EH (cell line): ENCODE measurements around the gene PIK3R2.
A peak's percentile ranks its signal among the peaks of the same experiment; 100 is the strongest.

Experiments
- DNase-seq: peaks from one replicate; pipeline ENCODE4 v3.0.0-alpha.2; 2015; ENCODE audit warnings: low read depth

Gene PIK3R2

DNA sequence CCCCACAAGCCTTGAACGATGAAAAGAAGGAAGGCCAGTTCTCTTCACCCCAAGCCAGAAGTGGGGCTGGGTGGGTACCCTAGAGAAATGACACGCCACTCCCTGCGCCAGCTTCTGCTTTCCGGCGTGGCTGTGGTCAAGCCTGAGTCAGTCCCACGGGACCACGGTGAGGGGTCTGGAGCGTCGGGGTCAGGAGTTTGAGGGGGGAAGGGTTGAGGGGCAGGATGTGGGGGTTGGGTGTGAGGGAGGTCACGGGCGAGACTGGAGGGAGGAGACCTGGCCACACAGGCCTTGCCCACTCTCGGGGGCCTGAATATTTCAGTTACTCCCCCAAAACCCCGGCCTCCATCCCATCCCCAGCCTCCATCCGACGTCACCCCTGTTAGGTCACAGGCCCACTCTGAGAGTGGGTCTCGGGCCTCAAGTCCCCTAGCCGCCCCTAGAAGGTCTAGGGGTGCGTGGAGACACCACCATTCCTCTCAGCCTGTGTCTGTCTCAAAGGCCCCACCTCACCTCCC is 20.1 kb downstream of the PIK3R2 start:
- DNase-seq: no peak

DNA sequence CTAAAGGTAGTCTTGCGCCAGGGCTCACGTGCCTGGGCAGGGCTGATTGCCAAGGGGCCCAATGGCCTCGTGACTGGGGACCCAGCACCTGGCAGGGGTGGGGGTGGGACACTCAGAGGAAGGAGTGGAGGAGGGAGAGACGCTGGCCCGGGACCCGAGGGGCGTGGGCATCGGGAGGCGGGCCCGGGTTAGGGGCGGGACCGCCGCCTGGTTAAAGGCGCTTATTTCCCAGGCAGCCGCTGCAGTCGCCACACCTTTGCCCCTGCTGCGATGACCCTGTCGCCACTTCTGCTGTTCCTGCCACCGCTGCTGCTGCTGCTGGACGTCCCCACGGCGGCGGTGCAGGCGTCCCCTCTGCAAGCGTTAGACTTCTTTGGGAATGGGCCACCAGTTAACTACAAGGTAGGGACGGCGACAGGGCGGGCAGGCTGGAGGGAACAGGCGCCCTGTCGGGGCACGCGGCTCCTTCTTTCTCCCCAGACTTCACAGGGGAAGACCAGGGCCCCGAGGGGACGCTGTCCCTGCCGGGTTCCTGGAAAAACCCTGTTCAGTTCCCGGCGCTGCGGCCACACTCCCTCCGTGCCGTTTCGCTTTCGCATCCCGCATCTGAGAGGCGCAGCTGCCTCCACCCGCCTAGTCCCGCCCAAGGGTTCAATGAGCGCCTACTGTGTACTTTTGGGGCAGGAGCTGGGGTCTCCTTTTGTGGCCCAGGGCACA is 20.8 kb downstream of the PIK3R2 start, which contains the start of gene IFI30:
Gene IFI30 (plus strand): TSS at position 242 of the 717 bp plus-strand sequence. CDS start 29 bp downstream, at position 271.
- peak; percentile 42 for DNase-seq

DNA sequence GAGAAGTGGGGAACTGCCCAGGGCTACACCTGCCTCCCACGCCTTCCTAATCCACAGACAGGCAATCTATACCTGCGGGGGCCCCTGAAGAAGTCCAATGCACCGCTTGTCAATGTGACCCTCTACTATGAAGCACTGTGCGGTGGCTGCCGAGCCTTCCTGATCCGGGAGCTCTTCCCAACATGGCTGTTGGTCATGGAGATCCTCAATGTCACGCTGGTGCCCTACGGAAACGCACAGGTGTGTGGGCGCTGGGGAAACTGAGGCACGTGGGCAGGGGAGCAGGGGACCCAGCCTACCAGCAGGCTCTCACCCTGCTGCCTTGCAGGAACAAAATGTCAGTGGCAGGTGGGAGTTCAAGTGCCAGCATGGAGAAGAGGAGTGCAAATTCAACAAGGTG is 22.0 kb downstream of the PIK3R2 start:
- DNase-seq: no peak

DNA sequence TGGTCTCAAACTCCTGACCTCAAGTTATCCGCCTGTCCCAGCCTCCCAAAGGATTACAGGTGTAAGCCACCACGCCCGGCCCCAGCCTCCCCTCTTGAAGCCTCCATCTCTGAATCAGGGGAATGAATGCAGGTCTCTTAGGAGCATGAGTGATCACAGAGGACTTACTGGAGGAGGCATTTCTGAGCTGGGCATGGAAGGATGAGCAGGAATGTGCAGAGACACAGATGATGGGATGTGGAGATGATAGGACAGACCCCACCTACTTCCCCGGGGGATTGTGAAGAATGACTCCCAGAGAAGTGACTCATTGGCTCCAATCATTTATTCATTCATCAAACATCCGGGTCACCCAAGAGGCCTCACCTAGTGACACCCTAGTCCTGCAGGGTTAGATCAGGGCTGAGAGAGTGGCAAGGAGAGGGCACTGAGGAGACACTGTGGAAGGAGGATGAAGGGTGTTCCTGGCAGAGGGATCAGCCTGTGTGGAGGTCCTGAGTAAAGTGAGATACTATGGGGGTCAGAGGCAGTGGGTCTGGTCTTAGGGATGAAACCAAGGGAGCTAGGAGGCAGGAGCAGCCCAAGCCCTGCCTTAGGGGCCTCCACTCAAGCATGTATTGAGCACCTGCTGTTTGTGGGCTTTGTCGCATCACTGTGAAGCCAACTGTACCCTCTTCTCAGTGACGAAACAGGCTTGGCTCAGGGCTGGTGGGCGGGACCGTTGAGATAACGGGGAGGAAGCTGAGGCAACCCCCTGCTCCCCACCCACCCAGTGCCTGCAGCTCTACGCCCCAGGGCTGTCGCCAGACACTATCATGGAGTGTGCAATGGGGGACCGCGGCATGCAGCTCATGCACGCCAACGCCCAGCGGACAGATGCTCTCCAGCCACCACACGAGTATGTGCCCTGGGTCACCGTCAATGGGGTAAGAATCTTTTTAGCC is 23.7 kb downstream of the PIK3R2 start:
- DNase-seq: peak; percentile 19

- DNase-seq: no peak
Observed at GRCh38 chr19:18179957-18180356, 27.0 kb downstream of the PIK3R2 start.

DNA sequence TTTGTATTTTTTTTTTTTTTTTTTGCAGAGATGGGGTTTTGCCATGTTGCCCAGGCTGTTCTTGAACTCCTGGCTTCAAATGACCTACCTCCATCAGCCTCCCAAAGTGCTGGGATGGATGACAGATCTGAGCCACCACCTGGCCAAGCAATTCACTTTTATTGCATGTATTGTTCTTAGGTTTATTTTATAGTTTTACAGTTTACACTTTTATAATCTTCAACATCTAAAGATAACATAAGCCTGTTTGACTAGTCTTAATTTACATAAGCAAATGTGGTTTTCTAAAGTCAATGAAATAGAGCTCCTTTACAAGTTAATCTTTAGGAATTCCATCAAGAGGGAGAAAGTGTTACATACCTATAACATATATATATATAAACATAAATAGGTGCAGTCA is 30.6 kb downstream of the PIK3R2 start:
- DNase-seq: no peak

GRCh38 chr19:18185538-18185937 is 32.6 kb downstream of the PIK3R2 start:
- no peak for DNase-seq

DNA sequence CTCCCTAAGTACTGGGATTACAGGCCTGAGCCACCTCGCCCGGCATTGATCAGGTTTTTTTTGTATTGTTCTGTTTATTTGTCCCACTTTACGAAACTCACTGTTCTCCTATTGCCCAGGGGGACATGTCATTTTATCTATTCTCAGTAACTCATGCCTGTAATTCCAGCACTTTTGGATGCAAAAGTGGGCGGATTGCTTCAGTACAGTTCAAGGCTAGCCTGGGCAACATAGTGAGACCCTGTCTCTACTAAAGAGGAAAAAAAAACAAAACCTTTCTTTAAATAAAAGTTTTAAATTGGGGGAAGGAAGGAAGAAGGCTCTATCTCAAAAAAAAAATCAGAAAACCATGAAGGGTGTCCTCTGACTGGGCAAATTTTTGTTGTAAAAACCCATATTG is 37.3 kb downstream of the PIK3R2 start:
- DNase-seq: no peak

- no peak for DNase-seq
Observed at GRCh38 chr19:18191640-18192062, 38.7 kb downstream of the PIK3R2 start.

GRCh38 chr19:18192673-18193387 is 39.9 kb downstream of the PIK3R2 start, which contains the start of gene MPV17L2:
MPV17L2 (plus strand) TSS chr19:18193218; CDS start chr19:18193282, 64 bp downstream.
- DNase-seq: peak; percentile 100

GRCh38 chr19:18193388-18194180 is 40.6 kb downstream of the PIK3R2 start:
- DNase-seq: peak; percentile 11

GRCh38 chr19:18194181-18194530 is 41.2 kb downstream of the PIK3R2 start:
- no peak for DNase-seq

DNA sequence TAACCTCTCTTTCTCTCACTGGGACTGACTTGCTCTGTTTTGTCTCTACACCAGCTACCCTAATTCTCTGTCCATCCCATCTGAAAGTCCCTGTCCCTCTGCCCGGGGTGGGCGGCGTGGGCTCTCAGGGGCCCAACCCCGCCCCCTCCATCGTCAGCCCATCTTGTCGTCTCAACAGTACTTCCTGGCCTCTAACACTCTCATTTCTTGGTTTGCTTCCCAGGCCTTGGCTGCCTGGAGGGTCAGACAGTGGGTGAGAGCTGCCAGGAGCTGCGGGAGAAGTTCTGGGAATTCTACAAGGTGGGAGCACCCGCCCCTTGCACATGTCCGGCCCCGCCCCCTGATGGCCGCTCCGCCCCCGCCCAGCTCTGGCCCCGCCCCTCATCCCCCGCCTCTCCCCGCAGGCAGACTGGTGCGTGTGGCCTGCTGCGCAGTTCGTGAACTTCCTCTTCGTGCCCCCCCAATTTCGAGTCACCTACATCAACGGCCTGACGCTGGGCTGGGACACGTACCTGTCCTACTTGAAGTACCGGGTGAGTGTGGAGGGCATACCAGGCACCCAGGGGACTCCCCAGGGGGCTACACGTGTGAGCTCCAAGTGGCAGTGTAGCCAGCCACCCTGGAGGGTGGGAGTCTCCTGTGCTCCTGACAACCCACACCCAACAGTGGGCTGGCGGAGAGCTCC is 41.7 kb downstream of the PIK3R2 start:
- DNase-seq: peak; percentile 50

- DNase-seq: no peak
Observed at GRCh38 chr19:18196511-18196845, 43.5 kb downstream of the PIK3R2 start.

DNA sequence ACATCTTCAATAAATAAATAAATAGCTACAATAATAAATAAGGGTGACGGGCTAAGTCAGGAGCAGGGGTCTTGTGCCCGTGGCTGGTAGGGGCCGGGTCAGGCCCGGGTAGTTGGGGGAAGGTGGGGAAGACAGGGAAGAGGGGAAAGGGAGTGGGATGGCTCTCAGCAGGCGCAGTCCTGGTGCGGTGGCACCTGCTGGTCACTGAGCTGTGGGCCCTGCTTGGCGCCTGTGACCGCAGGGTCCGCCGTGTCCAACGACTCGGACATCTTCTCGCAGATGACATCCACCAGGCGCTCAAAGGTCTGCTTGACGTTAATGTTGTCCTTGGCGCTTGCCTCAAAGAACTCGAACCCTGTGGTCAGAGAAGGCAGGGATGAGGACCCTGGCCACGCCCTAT is 44.3 kb downstream of the PIK3R2 start:
- no peak for DNase-seq

DNA sequence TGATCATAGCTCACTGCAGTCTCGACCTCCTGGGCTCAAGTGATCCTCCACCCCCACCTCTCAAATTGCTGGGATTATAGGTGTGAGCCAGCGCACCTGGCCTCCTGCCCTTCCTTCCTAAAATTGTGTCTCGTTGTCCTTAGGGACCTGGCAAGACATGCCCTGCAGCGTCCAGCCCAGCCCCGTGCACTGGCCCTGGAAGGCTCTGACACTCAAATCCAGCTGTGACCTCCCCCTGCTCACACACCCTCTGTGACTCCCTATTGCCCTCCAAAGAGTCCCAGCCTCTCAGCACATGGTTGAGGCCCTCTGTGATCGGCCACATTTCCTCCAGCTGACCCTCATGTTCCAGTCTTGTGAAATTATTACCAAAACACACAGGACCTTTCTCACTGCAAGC is 45.0 kb downstream of the PIK3R2 start:
- DNase-seq: no peak

DNA sequence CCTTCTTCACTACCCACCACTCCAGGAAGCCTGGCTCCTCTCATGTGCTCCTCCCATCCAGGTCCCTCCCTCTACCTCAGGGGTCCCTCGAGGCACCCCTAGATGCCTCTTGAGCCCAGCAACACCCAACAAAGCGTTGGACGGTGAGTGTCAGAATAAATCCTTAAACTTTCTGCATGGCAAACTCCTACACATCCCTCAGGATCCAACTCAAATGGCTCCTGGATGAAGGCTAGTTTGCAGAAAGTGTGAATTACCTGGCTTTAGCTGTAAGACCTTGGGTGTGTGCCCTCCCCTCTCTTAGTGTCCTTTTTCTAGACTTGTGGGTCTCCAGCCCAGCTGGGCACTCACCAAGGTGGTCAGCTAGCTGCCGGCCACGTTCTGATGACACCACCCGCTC is 45.4 kb downstream of the PIK3R2 start:
- no peak for DNase-seq

GRCh38 chr19:18202397-18202777 is 49.4 kb downstream of the PIK3R2 start:
- DNase-seq: no peak

DNA sequence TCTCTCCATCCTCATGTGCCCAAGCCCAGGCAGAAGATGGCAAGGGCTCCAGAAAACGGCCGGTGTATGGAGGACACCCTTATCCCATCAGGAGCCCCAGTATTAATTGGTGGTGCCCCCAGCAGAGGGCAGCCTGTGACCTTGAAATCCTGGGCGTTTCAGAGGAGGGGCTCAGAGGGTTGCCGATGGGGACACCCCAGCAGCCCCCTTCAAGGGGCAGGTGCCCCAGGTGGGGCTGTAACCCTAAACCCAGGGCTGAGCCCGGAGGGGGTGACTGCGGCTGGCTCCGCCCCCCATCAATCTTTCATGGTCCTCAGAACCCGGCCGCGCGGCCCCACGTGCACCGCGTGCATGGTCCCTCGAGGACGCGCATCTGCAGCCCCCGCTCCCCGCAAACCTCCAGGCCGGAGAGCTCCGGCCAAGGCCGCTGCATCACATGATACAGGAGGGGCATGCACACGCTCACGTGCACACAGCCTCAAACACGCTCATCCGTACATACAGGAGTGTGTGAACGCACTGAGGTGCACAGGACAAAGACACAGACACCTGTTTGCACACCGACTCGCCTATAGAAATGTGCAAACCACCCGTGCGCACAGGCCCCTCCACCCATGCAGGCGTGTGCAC is 49.9 kb downstream of the PIK3R2 start:
- DNase-seq: peak; percentile 26

DNA sequence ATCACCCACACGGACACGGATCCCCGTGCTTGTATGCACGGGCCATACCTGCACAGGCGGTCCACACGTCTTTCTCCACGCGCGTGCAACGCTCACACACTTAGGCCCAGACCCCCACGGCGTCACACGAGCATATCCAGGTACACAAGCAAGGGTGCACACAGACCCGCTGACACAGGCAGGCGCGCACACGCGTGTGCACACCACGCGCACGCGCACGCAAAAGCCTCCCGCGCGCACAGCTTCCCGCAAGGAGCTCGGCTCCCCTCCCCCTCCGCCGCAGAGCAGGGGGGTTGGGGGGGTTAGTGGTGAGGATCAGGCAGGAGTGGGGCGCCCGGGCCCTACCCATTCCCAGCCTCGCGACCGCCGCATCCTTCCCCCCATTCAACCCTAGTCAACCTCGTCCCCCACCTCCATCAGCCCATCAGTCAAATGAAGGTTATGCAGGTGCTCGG is 50.5 kb downstream of the PIK3R2 start:
- no peak for DNase-seq
